Panc1 (cell line): Measurements from ENCODE around the gene DUSP10. TPM values are rescaled to one million over a fixed set of nuclear protein-coding genes. Genes with fewer than 3 reads are reported as not detected.

Experiments
- ATAC-seq: fragments of 200-7000 bp; cut with Tn5 transposase; 2 replicates; pipeline ENCODE4 v1.9.1; 2020; ENCODE audit warnings: mild to moderate bottlenecking, moderate library complexity
- Bru-seq: library from RNA; stranded (reverse); fragments of 400-500 nt; gene quantifications from one replicate; lab custom pipeline; 2021; lab: Mats Ljungman, UMichigan
- BruChase-seq, 2 experiments: library from RNA; stranded (reverse); fragments of 400-500 nt; gene quantifications; one replicate each; lab custom pipeline; 2021; lab: Mats Ljungman, UMichigan
- BruUV-seq: library from RNA; stranded (reverse); fragments of 400-500 nt; replicated peaks from 2 replicates; lab custom pipeline; 2021; lab: Mats Ljungman, UMichigan
- CTCF ChIA-PET: fragments of 300-600 bp; sonication (Branson Sonifier 250); formaldehyde crosslinking; loops from one replicate; lab custom pipeline; 2022; ENCODE audit warnings: antibody characterized with exemption; lab: Charles Lee
- POLR2A ChIA-PET: fragments of 300-600 bp; sonication (Branson Sonifier 250); formaldehyde crosslinking; loops from one replicate; lab custom pipeline; 2022; ENCODE audit warnings: antibody characterized with exemption; lab: Charles Lee
- DNase-seq: peaks from one replicate; pipeline ENCODE4 v3.0.0-alpha.2; 2010; ENCODE audit warnings: low read depth, low spot score
- H3K27ac ChIP-seq: 2 replicates; pipeline ENCODE4 v1.5.1; 2011; ENCODE audit warnings: mild to moderate bottlenecking, low read length, inconsistent platforms
- H3K27me3 ChIP-seq: fragments of 200-500 bp; sonication (Bioruptor generic); 2 replicates; pipeline ENCODE4 v1.6.0; 2014; ENCODE audit warnings: low read length, inconsistent platforms; ENCODE audit not compliant: control insufficient read depth, insufficient read depth
- H3K36me3 ChIP-seq: fragments of 200-500 bp; sonication (Bioruptor generic); 2 replicates; pipeline ENCODE4 v1.5.1; 2014; ENCODE audit warnings: inconsistent platforms, mild to moderate bottlenecking, low read length, moderate library complexity; ENCODE audit not compliant: control insufficient read depth, insufficient read depth
- H3K4me1 ChIP-seq: 2 replicates; pipeline ENCODE4 v1.5.1; 2011; ENCODE audit warnings: inconsistent platforms, mild to moderate bottlenecking, low read length, moderate library complexity; ENCODE audit not compliant: control insufficient read depth, insufficient read depth
- H3K4me3 ChIP-seq, 2 experiments: 2 replicates each; pipeline ENCODE4 v1.5.1; 2011 to 2012; ENCODE audit warnings: low read depth in 2 of 2, low read length in 2 of 2, mild to moderate bottlenecking in 2 of 2, inconsistent platforms in 1 of 2, moderate library complexity in 1 of 2
- H3K9me3 ChIP-seq: fragments of 200-500 bp; sonication (Bioruptor generic); 2 replicates; pipeline ENCODE4 v1.5.1; 2014; ENCODE audit warnings: low read depth, mild to moderate bottlenecking, inconsistent platforms, low read length, moderate library complexity; ENCODE audit not compliant: control insufficient read depth, insufficient read depth
- POLR2AphosphoS5 ChIP-seq: IDR thresholded peaks from 2 replicates; pipeline ENCODE4 v1.6.1; 2012; ENCODE audit warnings: mild to moderate bottlenecking, low read depth, low read length, moderate library complexity
- REST ChIP-seq, 2 experiments: IDR thresholded peaks; 2 replicates each; pipeline ENCODE4 v1.6.1; 2011 to 2012; ENCODE audit warnings: low read depth in 2 of 2, control low read depth in 1 of 2, low read length in 1 of 2, mild to moderate bottlenecking in 1 of 2, moderate library complexity in 1 of 2; ENCODE audit not compliant: insufficient read depth in 1 of 2
- SIN3A ChIP-seq: IDR thresholded peaks from 2 replicates; pipeline ENCODE4 v1.6.1; 2012; ENCODE audit warnings: low read depth, mild to moderate bottlenecking, low read length, moderate library complexity, borderline replicate concordance; ENCODE audit not compliant: insufficient read depth
- TCF7L2 ChIP-seq: IDR thresholded peaks from 2 replicates; pipeline ENCODE4 v1.6.1; 2011; ENCODE audit warnings: mild to moderate bottlenecking, low read depth, low read length, inconsistent platforms
- in situ Hi-C: cut with HindIII; loops from 2 replicates; pipeline ENCODE4 v1.10.0; 2016; ENCODE audit warnings: low sequenced_read_pairs, low pct_unique_long_range_greater_than_20kb
- intact Hi-C: fragments of 100-400 bp; cut with micrococcal nuclease; formaldehyde crosslinking; loops from one replicate; pipeline ENCODE4 v1.10.0; 2022; ENCODE audit not compliant: unreplicated experiment
- long read RNA-seq: library from polyadenylated mRNA; unstranded; transcript quantifications from one replicate; pipeline ENCODE4 v2.0.0, GENCODE V29; 2021; ENCODE audit not compliant: unreplicated experiment
- polyA plus RNA-seq: library from polyadenylated mRNA; unstranded; fragments of >200 nt; gene quantifications from one replicate; pipeline ENCODE4 v1.2.1, GENCODE V29; 2012; ENCODE audit warnings: missing spikeins; ENCODE audit not compliant: insufficient read length
- total RNA-seq: library from RNA; stranded (reverse); gene quantifications from one replicate; pipeline ENCODE4 v1.2.1, GENCODE V29; 2021; ENCODE audit not compliant: unreplicated experiment
- TF ChIP-seq, protein P1 (sequence below): fragments of 450-650 bp; IDR thresholded peaks from 2 replicates; pipeline ENCODE4 v1.5.1; 2017; ENCODE audit warnings: mild to moderate bottlenecking

The DUSP10 gene
- total RNA-seq (1.4 TPM), Bru-seq, nascent RNA (percentile 48 among the genes with signal in this experiment), BruChase-seq, experiment 1, labeled RNA remaining after a 2-hour chase (percentile 38 among the genes with signal in this experiment), BruChase-seq, experiment 2, labeled RNA remaining after a 6-hour chase (percentile 32 among the genes with signal in this experiment)
- 0.68 TPM for polyA plus RNA-seq
- long read RNA-seq, partial matches to known transcripts: 1 of 4 reads
- long read RNA-seq, other reads (novel, unspliced or antisense): 0 of 4 reads

GRCh38 chr1:221741703-221742554 lies at the start of gene DUSP10:
Gene DUSP10 (minus strand): TSS chr1:221742089. CDS start chr1:221739744, 2,345 bp downstream.
- intact Hi-C loops: loop anchor here (10.0 kb wide), 1 partner anchor 713 kb away; no protein-coding TSS in a partner anchor
- peak within 1 kb of the TSS; percentile 51; the same call in 1 of the 2 replicates for H3K27ac ChIP-seq
- TF ChIP-seq SIN3A (0 out of 2 replicates have a peak, but pooled peaks have one; percentile 20), TCF7L2 (peak; percentile 88), REST (IDR thresholded peaks at IDR 0.05; ENCODE audit: insufficient read depth in 1 of 2, low read depth in 2 of 2, low read length in 1 of 2) (no peak)
- ATAC-seq (peak; percentile 96), DNase-seq (peak; percentile 98)
- no peaks in the 10 kb centered on the region; the same call in 1 of the 2 replicates for H3K27me3 ChIP-seq
- H3K9me3 ChIP-seq: no peaks in the 10 kb centered on the region
- H3K36me3 ChIP-seq: peaks cover 5% of the 10 kb centered on the region; the same call in 1 of the 2 replicates
- H3K4me3 ChIP-seq: peak within 1 kb of the TSS; percentile 79 to 94
- in situ Hi-C loops: no loop called here
- no TSS peak for BruUV-seq
- no peaks in the 10 kb centered on the region; the same call in 1 of the 2 replicates for H3K4me1 ChIP-seq
- POLR2A ChIA-PET: interaction anchor here (0.6 to 0.8 kb wide), 4 partner anchors 17 to 1026 kb away, joined by 3 to 5 read pairs (median 3); no protein-coding TSS in a partner anchor
- CTCF ChIA-PET: no interaction called here

DNA sequence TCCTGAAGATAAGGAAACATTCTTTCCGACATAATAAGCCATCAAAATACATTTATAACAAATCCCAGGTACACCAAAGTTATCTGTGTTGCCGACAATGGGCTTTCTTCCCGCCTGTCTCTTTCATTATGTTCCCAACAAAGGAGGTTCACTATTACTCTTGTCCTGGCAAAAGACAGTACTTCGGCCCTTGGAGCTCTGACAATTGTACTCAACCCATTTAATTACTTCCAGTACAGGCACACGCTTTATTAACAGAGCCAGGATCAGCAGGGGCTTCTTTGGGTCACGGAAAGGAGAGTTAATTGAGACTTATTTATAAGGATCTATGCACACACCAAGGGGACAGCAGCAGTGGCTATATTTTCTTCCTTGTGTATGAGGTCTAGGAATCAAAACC lies 46.6 kb upstream of the DUSP10 start:
- ATAC-seq: no peak
- no peak for DNase-seq
- BruUV-seq: no TSS peak
- Histone ChIP-seq H3K27ac (no peak overlapping the region), H3K4me3 (no peak overlapping the region), H3K36me3 (no peaks in the 10 kb centered on the region), H3K9me3 (no peaks in the 10 kb centered on the region), H3K4me1 (no peaks in the 10 kb centered on the region), H3K27me3 (no peaks in the 10 kb centered on the region)
- in situ Hi-C loops: no loop called here
- intact Hi-C loops: no loop called here
- ChIA-PET CTCF (no interaction called here), POLR2A (no interaction called here)
- TF ChIP-seq TCF7L2 (no peak), POLR2AphosphoS5 (no peak), SIN3A (no peak), REST (IDR thresholded peaks at IDR 0.05; ENCODE audit: insufficient read depth in 1 of 2, low read depth in 2 of 2, low read length in 1 of 2) (no peak)
- TF ChIP-seq, protein P1, sequence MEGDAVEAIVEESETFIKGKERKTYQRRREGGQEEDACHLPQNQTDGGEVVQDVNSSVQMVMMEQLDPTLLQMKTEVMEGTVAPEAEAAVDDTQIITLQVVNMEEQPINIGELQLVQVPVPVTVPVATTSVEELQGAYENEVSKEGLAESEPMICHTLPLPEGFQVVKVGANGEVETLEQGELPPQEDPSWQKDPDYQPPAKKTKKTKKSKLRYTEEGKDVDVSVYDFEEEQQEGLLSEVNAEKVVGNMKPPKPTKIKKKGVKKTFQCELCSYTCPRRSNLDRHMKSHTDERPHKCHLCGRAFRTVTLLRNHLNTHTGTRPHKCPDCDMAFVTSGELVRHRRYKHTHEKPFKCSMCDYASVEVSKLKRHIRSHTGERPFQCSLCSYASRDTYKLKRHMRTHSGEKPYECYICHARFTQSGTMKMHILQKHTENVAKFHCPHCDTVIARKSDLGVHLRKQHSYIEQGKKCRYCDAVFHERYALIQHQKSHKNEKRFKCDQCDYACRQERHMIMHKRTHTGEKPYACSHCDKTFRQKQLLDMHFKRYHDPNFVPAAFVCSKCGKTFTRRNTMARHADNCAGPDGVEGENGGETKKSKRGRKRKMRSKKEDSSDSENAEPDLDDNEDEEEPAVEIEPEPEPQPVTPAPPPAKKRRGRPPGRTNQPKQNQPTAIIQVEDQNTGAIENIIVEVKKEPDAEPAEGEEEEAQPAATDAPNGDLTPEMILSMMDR: no peak
